ENCODE results near the gene THY1. TPM values are rescaled to one million over a fixed set of nuclear protein-coding genes. Genes with fewer than 3 reads are reported as not detected.

THY1 gene
- total RNA-seq, 2 experiments from 2014 or later: not detected

- H3K9me2 ChIP-seq (ENCODE audit: insufficient read depth, low read length): no peaks in the 10 kb centered on the region
- no TSS peak for BruUV-seq (replicated peaks)
- H3K9me3 ChIP-seq (ENCODE audit: low read length): no peaks in the 10 kb centered on the region
- H3K4me1 ChIP-seq (ENCODE audit: insufficient read depth, low read length, poor library complexity, severe bottlenecking): no peaks in the 10 kb centered on the region
- H3K4me2 ChIP-seq (ENCODE audit: low read length): no peak overlapping the region
- TF ChIP-seq, protein P1, sequence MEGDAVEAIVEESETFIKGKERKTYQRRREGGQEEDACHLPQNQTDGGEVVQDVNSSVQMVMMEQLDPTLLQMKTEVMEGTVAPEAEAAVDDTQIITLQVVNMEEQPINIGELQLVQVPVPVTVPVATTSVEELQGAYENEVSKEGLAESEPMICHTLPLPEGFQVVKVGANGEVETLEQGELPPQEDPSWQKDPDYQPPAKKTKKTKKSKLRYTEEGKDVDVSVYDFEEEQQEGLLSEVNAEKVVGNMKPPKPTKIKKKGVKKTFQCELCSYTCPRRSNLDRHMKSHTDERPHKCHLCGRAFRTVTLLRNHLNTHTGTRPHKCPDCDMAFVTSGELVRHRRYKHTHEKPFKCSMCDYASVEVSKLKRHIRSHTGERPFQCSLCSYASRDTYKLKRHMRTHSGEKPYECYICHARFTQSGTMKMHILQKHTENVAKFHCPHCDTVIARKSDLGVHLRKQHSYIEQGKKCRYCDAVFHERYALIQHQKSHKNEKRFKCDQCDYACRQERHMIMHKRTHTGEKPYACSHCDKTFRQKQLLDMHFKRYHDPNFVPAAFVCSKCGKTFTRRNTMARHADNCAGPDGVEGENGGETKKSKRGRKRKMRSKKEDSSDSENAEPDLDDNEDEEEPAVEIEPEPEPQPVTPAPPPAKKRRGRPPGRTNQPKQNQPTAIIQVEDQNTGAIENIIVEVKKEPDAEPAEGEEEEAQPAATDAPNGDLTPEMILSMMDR (conservative IDR thresholded peaks at IDR 0.05; ENCODE audit: low read length): no peak
- no peak for TF ChIP-seq EZH2phosphoT487 (IDR thresholded peaks at IDR 0.05; ENCODE audit: borderline replicate concordance, low read depth, low read length)
- intact Hi-C loops (cut with micrococcal nuclease; ENCODE audit: unreplicated experiment): no loop called here
- CTCF ChIA-PET (ENCODE audit: unreplicated experiment): no interaction called here
- no peak overlapping the region for H3K4me3 ChIP-seq (ENCODE audit: low read depth, low read length, poor library complexity, severe bottlenecking)
- H2AFZ ChIP-seq (ENCODE audit: low read length): no peak overlapping the region
- POLR2A ChIA-PET: no interaction called here
- peaks cover 5% of the 10 kb centered on the region; the same call in 1 of the 2 replicates for H3K36me3 ChIP-seq (ENCODE audit: insufficient read depth, low read length)
- no peak for DNase-seq (ENCODE audit: low spot score)
- no peak overlapping the region for H3K27ac ChIP-seq (ENCODE audit: low read depth, low read length, poor library complexity, severe bottlenecking)
- H3K79me2 ChIP-seq (ENCODE audit: insufficient read depth, low read depth, low read length): no peaks in the 10 kb centered on the region
- H4K20me1 ChIP-seq (ENCODE audit: insufficient read depth, low read length): no peaks in the 10 kb centered on the region
Observed at GRCh38 chr11:119415966-119416365, 7.0 kb downstream of the THY1 start.

- TF ChIP-seq, protein P1 (conservative IDR thresholded peaks at IDR 0.05; ENCODE audit: low read length): no peak
- no peak for TF ChIP-seq EZH2phosphoT487 (IDR thresholded peaks at IDR 0.05; ENCODE audit: borderline replicate concordance, low read depth, low read length)
- Histone ChIP-seq H3K9me3 (ENCODE audit: low read length) (no peaks in the 10 kb centered on the region), H3K4me2 (ENCODE audit: low read length) (no peak overlapping the region), H3K36me3 (ENCODE audit: insufficient read depth, low read length) (peaks cover 5% of the 10 kb centered on the region; the same call in 1 of the 2 replicates), H4K20me1 (ENCODE audit: insufficient read depth, low read length) (no peaks in the 10 kb centered on the region), H3K4me3 (ENCODE audit: low read depth, low read length, poor library complexity, severe bottlenecking) (no peak overlapping the region), H3K79me2 (ENCODE audit: insufficient read depth, low read depth, low read length) (no peaks in the 10 kb centered on the region), H3K9me2 (ENCODE audit: insufficient read depth, low read length) (no peaks in the 10 kb centered on the region), H3K27ac (ENCODE audit: low read depth, low read length, poor library complexity, severe bottlenecking) (no peak overlapping the region), H2AFZ (ENCODE audit: low read length) (no peak overlapping the region), H3K4me1 (ENCODE audit: insufficient read depth, low read length, poor library complexity, severe bottlenecking) (no peaks in the 10 kb centered on the region)
- no peak for DNase-seq (ENCODE audit: low spot score)
- BruUV-seq (replicated peaks): no TSS peak
- intact Hi-C loops (cut with micrococcal nuclease; ENCODE audit: unreplicated experiment): no loop called here
- ChIA-PET POLR2A (no interaction called here), CTCF (ENCODE audit: unreplicated experiment) (no interaction called here)
Observed at GRCh38 chr11:119415517-119415916, 7.5 kb downstream of the THY1 start.

- Histone ChIP-seq H4K20me1 (ENCODE audit: insufficient read depth, low read length) (no peaks in the 10 kb centered on the region), H3K9me2 (ENCODE audit: insufficient read depth, low read length) (no peaks in the 10 kb centered on the region), H3K36me3 (ENCODE audit: insufficient read depth, low read length) (peaks cover 5% of the 10 kb centered on the region; the same call in 1 of the 2 replicates), H3K4me1 (ENCODE audit: insufficient read depth, low read length, poor library complexity, severe bottlenecking) (no peaks in the 10 kb centered on the region), H3K9me3 (ENCODE audit: low read length) (no peaks in the 10 kb centered on the region), H3K4me2 (ENCODE audit: low read length) (no peak overlapping the region), H3K79me2 (ENCODE audit: insufficient read depth, low read depth, low read length) (no peaks in the 10 kb centered on the region), H3K4me3 (ENCODE audit: low read depth, low read length, poor library complexity, severe bottlenecking) (no peak overlapping the region), H3K27ac (ENCODE audit: low read depth, low read length, poor library complexity, severe bottlenecking) (no peak overlapping the region), H2AFZ (ENCODE audit: low read length) (no peak overlapping the region)
- CTCF ChIA-PET (ENCODE audit: unreplicated experiment): no interaction called here
- BruUV-seq (replicated peaks): no TSS peak
- TF ChIP-seq EZH2phosphoT487 (IDR thresholded peaks at IDR 0.05; ENCODE audit: borderline replicate concordance, low read depth, low read length): no peak
- intact Hi-C loops (cut with micrococcal nuclease; ENCODE audit: unreplicated experiment): no loop called here
- DNase-seq (ENCODE audit: low spot score): no peak
- POLR2A ChIA-PET: interaction anchor here (0.7 kb wide), 1 partner anchor 18 kb away, joined by 3 read pairs; no protein-coding TSS in a partner anchor
Observed at GRCh38 chr11:119414734-119415133, 8.2 kb downstream of the THY1 start.

Measured in OCI-LY7 (cell line).